PC-9 (cell line): ENCODE data around the gene SNAPC3. TPM values are rescaled to one million over a fixed set of nuclear protein-coding genes. Genes with fewer than 3 reads are reported as not detected.
"Not testable (repeated sequence)": the region's sequence is repeated elsewhere in the genome, so short reads cannot be mapped to it uniquely, and the experiment has no call there.

Source experiments
- BruUV-seq: library from RNA; stranded (reverse); fragments of 400-500 nt; replicated peaks from 2 replicates; lab custom pipeline; 2021; lab: Mats Ljungman, UMichigan
- CTCF ChIA-PET: fragments of 300-600 bp; sonication (Branson Sonifier 250); formaldehyde crosslinking; loops from one replicate; lab custom pipeline; 2022; ENCODE audit warnings: antibody characterized with exemption; lab: Charles Lee
- POLR2A ChIA-PET: fragments of 300-600 bp; sonication (Branson Sonifier 250); formaldehyde crosslinking; loops from one replicate; lab custom pipeline; 2022; ENCODE audit warnings: antibody characterized with exemption; ENCODE audit not compliant: unreplicated experiment; lab: Charles Lee
- DNase-seq, 2 experiments: peaks; one replicate each; pipeline versions ENCODE4 v3.0.0 to v3.0.0-alpha.2; 2015 to 2022; ENCODE audit warnings: mixed read lengths in 1 of 2
- H2AFZ ChIP-seq: fragments of 200-600 bp; sonication (generic); 2 replicates; pipeline ENCODE4 v1.8.1; 2017; ENCODE audit warnings: antibody characterized with exemption
- H3F3A ChIP-seq: fragments of 200-600 bp; sonication (generic); 2 replicates; pipeline ENCODE4 v1.8.1; 2017; ENCODE audit warnings: antibody characterized with exemption, mild to moderate bottlenecking, low read depth; ENCODE audit not compliant: insufficient read depth
- H3K27ac ChIP-seq: fragments of 200-600 bp; sonication (generic); 2 replicates; pipeline ENCODE4 v1.6.1; 2016; ENCODE audit warnings: mixed run types
- H3K27me3 ChIP-seq: fragments of 200-600 bp; sonication (generic); 2 replicates; pipeline ENCODE4 v1.6.1; 2016; ENCODE audit warnings: low read depth, mixed run types; ENCODE audit not compliant: insufficient read depth
- H3K36me3 ChIP-seq: fragments of 200-600 bp; sonication (generic); 2 replicates; pipeline ENCODE4 v1.6.1; 2016; ENCODE audit warnings: low read depth, mixed run types
- H3K4me1 ChIP-seq: fragments of 200-600 bp; sonication (generic); replicated peaks from 2 replicates; pipeline ENCODE4 v1.6.1; 2016; ENCODE audit warnings: mixed run types; ENCODE audit not compliant: insufficient read depth
- H3K4me2 ChIP-seq: fragments of 200-600 bp; sonication (generic); 2 replicates; pipeline ENCODE4 v1.6.1; 2017; ENCODE audit warnings: mixed run types
- H3K4me3 ChIP-seq: fragments of 200-600 bp; sonication (generic); 2 replicates; pipeline ENCODE4 v1.6.1; 2016; ENCODE audit warnings: mixed run types
- H3K79me2 ChIP-seq: fragments of 200-600 bp; sonication (generic); 2 replicates; pipeline ENCODE4 v1.6.1; 2017; ENCODE audit warnings: low read depth, mixed run types
- H3K9me2 ChIP-seq: fragments of 200-600 bp; sonication (generic); 2 replicates; pipeline ENCODE4 v1.8.1; 2017; ENCODE audit warnings: mild to moderate bottlenecking; ENCODE audit not compliant: insufficient read depth
- H3K9me3 ChIP-seq: fragments of 200-600 bp; sonication (generic); 2 replicates; pipeline ENCODE4 v1.8.1; 2016; ENCODE audit warnings: low read depth; ENCODE audit not compliant: insufficient read depth
- H4K20me1 ChIP-seq: fragments of 200-600 bp; sonication (generic); 2 replicates; pipeline ENCODE4 v1.8.1; 2017; ENCODE audit not compliant: insufficient read depth
- EZH2 ChIP-seq: fragments of 200-600 bp; sonication (generic); IDR thresholded peaks from 2 replicates; pipeline ENCODE4 v1.8.0; 2017; ENCODE audit warnings: antibody characterized with exemption, low read depth
- intact Hi-C: fragments of 100-400 bp; cut with micrococcal nuclease; formaldehyde crosslinking; loops from one replicate; pipeline ENCODE4 v1.10.0; 2022; ENCODE audit not compliant: unreplicated experiment
- total RNA-seq: library from RNA; stranded (reverse); gene quantifications from 2 replicates; pipeline ENCODE4 v1.2.3, GENCODE V29; 2021
- TF ChIP-seq, protein P1 (sequence below): fragments of 200-600 bp; sonication (generic); conservative IDR thresholded peaks from 2 replicates; pipeline ENCODE4 v1.6.1; 2017; ENCODE audit warnings: mixed run types, antibody characterized with exemption, mild to moderate bottlenecking, moderate library complexity

Gene SNAPC3
- total RNA-seq, 1 experiment from 2014 or later = 11.3 TPM

DNA sequence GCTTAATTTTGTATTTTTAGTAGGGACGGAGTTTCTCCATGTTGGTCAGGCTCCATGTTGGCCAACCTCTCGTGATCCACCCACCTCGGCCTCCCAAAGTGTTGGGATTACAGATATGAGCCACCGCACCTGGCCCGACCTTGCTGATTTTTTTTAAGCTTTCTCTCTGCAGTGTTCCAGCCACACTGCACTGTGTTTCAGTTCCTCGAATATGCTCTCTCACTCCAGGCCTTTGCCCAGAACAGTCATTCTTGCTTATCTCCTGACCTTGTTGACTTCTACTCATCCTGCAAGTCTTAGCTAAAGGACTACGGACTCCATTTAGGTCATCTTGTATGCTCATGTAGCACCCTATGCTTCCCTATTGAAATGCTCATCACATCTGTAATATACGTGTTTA lies 3.3 kb downstream of the SNAPC3 start:
- BruUV-seq = no TSS peak
- H3K4me3 ChIP-seq = no peak overlapping the region
- no peak overlapping the region for H3K4me2 ChIP-seq
- intact Hi-C loops = loop anchor here (10.0 kb wide), 1 partner anchor 309 kb away; no protein-coding TSS in a partner anchor
- no peak for TF ChIP-seq EZH2
- TF ChIP-seq, protein P1, sequence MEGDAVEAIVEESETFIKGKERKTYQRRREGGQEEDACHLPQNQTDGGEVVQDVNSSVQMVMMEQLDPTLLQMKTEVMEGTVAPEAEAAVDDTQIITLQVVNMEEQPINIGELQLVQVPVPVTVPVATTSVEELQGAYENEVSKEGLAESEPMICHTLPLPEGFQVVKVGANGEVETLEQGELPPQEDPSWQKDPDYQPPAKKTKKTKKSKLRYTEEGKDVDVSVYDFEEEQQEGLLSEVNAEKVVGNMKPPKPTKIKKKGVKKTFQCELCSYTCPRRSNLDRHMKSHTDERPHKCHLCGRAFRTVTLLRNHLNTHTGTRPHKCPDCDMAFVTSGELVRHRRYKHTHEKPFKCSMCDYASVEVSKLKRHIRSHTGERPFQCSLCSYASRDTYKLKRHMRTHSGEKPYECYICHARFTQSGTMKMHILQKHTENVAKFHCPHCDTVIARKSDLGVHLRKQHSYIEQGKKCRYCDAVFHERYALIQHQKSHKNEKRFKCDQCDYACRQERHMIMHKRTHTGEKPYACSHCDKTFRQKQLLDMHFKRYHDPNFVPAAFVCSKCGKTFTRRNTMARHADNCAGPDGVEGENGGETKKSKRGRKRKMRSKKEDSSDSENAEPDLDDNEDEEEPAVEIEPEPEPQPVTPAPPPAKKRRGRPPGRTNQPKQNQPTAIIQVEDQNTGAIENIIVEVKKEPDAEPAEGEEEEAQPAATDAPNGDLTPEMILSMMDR = no peak
- CTCF ChIA-PET = no interaction called here
- DNase-seq = no peak
- POLR2A ChIA-PET = no interaction called here
- H2AFZ ChIP-seq = no peak overlapping the region
- H3F3A ChIP-seq = no peaks in the 10 kb centered on the region
- no peaks in the 10 kb centered on the region for H4K20me1 ChIP-seq
- H3K27me3 ChIP-seq = no peaks in the 10 kb centered on the region
- H3K4me1 ChIP-seq = no peaks in the 10 kb centered on the region; the same call in 1 of the 2 replicates
- H3K9me2 ChIP-seq = no peaks in the 10 kb centered on the region
- no peaks in the 10 kb centered on the region for H3K9me3 ChIP-seq
- no peaks in the 10 kb centered on the region for H3K36me3 ChIP-seq
- no peak overlapping the region for H3K27ac ChIP-seq
- H3K79me2 ChIP-seq = peaks cover 21% of the 10 kb centered on the region

DNA sequence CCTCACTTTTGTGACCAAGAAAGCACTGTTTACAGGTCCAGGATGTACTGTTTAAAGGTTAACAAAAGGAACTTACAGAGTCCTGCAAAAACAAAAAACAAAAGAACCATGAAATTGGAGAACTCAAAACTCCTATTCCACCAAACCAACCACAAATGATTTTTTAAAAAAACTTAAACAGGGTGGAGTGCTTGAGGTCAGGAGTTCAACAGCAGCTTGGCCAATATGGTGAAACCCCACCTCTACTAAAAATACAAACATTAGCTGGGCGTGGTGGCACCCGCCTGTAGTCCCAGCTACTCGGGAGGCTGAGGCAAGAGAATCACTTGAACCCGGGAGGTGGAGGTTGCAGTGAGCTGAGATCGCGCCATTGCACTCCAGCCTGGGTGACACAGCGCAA lies 5.0 kb downstream of the SNAPC3 start:
- DNase-seq, H3K9me3 ChIP-seq, CTCF ChIA-PET, BruUV-seq, H3K4me2 ChIP-seq, H3K36me3 ChIP-seq, POLR2A ChIA-PET, H3F3A ChIP-seq, H4K20me1 ChIP-seq, H3K27me3 ChIP-seq, H3K4me3 ChIP-seq, H2AFZ ChIP-seq, H3K9me2 ChIP-seq, H3K27ac ChIP-seq, H3K4me1 ChIP-seq: not testable (repeated sequence)
- intact Hi-C loops = loop anchor here (10.0 kb wide), 1 partner anchor 307 kb away; no protein-coding TSS in a partner anchor
- H3K79me2 ChIP-seq = peaks cover 21% of the 10 kb centered on the region

DNA sequence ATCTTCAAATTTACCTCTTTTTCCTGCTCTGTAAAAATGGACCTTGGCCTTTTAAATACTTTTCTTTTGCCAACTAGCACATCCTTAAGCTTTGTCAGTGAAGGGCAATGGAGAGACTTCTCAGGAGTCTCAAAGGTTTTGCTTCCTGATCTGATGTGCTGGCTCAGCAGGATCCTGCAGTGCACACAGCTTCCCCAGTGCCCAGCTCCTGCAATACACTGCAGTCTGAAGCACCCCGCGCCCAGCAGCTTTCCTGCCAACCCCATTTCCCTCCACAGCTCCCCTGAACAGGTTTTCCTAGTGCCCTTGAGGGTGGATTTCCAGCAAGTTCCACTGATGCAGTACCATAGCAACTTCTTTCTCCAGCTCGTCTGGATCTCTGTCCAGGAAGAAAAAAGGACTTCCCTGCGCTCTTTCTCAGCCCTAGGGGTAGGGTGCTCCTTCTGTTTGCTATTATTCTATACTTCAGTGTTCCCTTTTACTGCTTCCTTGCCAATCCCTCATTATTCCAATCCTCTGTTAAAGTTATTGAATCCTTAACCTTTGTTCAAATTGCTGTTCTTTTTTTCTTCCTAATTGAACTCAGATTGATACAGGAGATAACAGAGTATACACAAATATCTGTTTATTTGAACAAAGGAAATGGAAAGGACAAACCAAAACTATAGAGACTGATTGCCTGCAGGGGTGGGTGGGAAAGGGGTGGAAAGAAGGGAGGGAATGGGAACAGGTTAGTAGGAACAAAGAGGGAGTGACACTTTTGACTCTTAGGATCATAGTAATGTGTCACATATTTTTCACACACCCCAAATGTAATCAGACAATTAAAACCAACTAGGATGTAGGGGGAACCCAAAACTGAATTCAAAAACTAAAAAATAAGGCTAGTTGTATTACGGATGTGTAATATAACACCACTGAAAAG lies 8.5 kb downstream of the SNAPC3 start:
- no TSS peak for BruUV-seq
- TF ChIP-seq EZH2 = no peak
- TF ChIP-seq, protein P1 = no peak
- Histone ChIP-seq H3K79me2 (no peaks in the 10 kb centered on the region), H3K36me3 (no peaks in the 10 kb centered on the region), H3K27me3 (no peaks in the 10 kb centered on the region), H2AFZ (no peak overlapping the region), H3F3A (no peaks in the 10 kb centered on the region), H3K4me3 (no peak overlapping the region), H3K27ac (no peak overlapping the region), H3K4me2 (no peak overlapping the region), H3K9me2 (no peaks in the 10 kb centered on the region), H3K4me1 (no peaks in the 10 kb centered on the region), H3K9me3 (no peaks in the 10 kb centered on the region), H4K20me1 (no peaks in the 10 kb centered on the region)
- intact Hi-C loops = no loop called here
- ChIA-PET POLR2A (interaction anchor here (0.9 kb wide), 1 partner anchor 754 kb away, joined by 3 read pairs; no protein-coding TSS in a partner anchor), CTCF (no interaction called here)
- no peak for DNase-seq
